Endothelial cell of umbilical vein (primary cell): Measurements from ENCODE around the gene ZNF462.

Experiments used
- EZH2 ChIP-seq: IDR thresholded peaks from 2 replicates; pipeline ENCODE4 v1.6.1; 2012; ENCODE audit warnings: borderline replicate concordance, low read depth, mild to moderate bottlenecking, moderate library complexity, low read length, inconsistent platforms; ENCODE audit not compliant: severe bottlenecking
- FOS ChIP-seq: IDR thresholded peaks from 2 replicates; pipeline ENCODE4 v1.6.1; 2011; ENCODE audit warnings: mild to moderate bottlenecking, low read length, moderate library complexity, borderline replicate concordance; ENCODE audit not compliant: insufficient read depth
- GATA2 ChIP-seq: IDR thresholded peaks from 2 replicates; pipeline ENCODE4 v1.7.0; 2011; ENCODE audit warnings: low read depth, mild to moderate bottlenecking, moderate library complexity, mixed read lengths, low read length; ENCODE audit not compliant: insufficient read length, insufficient read depth
- JUN ChIP-seq: IDR thresholded peaks from 2 replicates; pipeline ENCODE4 v1.6.1; 2011; ENCODE audit warnings: borderline replicate concordance, low read depth; ENCODE audit not compliant: insufficient read length, insufficient read depth
- POLR2A ChIP-seq: IDR thresholded peaks from 2 replicates; pipeline ENCODE4 v1.6.1; 2012; ENCODE audit warnings: low read depth, mild to moderate bottlenecking, control low read depth, low read length
- POLR2AphosphoS5 ChIP-seq: IDR thresholded peaks from 2 replicates; pipeline ENCODE4 v1.6.1; 2012; ENCODE audit warnings: low read depth, mild to moderate bottlenecking, control low read depth, low read length, moderate library complexity; ENCODE audit not compliant: insufficient read depth
- TF ChIP-seq, protein P1 (sequence below), 2 donors: IDR thresholded peaks; 1 replicate in 1 of 2; 2 replicates in 1 of 2; pipeline ENCODE4 v1.5.1; 2011; ENCODE audit warnings: low read length in 2 of 2, mild to moderate bottlenecking in 2 of 2, moderate library complexity in 2 of 2, control low read depth in 1 of 2, inconsistent platforms in 1 of 2, low read depth in 1 of 2; ENCODE audit not compliant: insufficient read depth in 1 of 2; ENCODE audit errors: extremely low read depth in 1 of 2
- TF ChIP-seq, protein P2 (sequence below): IDR thresholded peaks from 2 replicates; pipeline ENCODE4 v1.6.1; 2011; ENCODE audit not compliant: insufficient read depth, insufficient read length

DNA sequence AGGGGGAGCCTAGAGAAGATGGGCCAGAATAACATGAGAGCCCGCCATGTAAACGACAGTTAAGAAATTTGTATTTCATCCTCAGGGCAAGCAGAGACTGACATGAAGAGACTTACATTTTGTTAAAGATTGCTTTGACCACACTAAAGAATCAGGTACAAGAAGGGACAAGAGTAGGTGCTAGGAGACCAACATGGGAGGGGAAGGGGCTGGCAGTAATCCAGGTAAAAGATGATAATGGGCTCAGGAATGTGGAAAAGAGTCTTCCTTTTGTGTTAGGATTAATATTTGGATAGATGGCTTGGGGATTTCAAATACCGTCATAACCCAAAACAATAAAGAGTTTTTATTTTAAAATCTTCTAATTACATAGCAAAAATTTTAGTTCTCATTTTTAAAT is 137.3 kb downstream of the ZNF462 start:
- TF ChIP-seq EZH2 (no peak), JUN (no peak), POLR2A (no peak), GATA2 (no peak), POLR2AphosphoS5 (no peak), FOS (no peak)
- TF ChIP-seq, protein P1, sequence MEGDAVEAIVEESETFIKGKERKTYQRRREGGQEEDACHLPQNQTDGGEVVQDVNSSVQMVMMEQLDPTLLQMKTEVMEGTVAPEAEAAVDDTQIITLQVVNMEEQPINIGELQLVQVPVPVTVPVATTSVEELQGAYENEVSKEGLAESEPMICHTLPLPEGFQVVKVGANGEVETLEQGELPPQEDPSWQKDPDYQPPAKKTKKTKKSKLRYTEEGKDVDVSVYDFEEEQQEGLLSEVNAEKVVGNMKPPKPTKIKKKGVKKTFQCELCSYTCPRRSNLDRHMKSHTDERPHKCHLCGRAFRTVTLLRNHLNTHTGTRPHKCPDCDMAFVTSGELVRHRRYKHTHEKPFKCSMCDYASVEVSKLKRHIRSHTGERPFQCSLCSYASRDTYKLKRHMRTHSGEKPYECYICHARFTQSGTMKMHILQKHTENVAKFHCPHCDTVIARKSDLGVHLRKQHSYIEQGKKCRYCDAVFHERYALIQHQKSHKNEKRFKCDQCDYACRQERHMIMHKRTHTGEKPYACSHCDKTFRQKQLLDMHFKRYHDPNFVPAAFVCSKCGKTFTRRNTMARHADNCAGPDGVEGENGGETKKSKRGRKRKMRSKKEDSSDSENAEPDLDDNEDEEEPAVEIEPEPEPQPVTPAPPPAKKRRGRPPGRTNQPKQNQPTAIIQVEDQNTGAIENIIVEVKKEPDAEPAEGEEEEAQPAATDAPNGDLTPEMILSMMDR (IDR thresholded peaks at IDR 0.05; ENCODE audit: extremely low read depth in 1 of 2, insufficient read depth in 1 of 2, low read depth in 1 of 2, low read length in 2 of 2) = no peak
- TF ChIP-seq, protein P2, sequence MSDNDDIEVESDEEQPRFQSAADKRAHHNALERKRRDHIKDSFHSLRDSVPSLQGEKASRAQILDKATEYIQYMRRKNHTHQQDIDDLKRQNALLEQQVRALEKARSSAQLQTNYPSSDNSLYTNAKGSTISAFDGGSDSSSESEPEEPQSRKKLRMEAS = no peak
